GM18508 (cell line): ENCODE data around the gene DDHD1.

Source experiments
- ATAC-seq: cut with Tn5 transposase; IDR thresholded peaks from one replicate; pipeline ENCODE4 v1.9.1; 2021; ENCODE audit warnings: moderate number of reproducible peaks; ENCODE audit not compliant: insufficient read depth, unreplicated experiment

The DDHD1 gene

GRCh38 chr14:53035336-53036210 is 117.5 kb downstream of the DDHD1 start:
- ATAC-seq, result no peak

DNA sequence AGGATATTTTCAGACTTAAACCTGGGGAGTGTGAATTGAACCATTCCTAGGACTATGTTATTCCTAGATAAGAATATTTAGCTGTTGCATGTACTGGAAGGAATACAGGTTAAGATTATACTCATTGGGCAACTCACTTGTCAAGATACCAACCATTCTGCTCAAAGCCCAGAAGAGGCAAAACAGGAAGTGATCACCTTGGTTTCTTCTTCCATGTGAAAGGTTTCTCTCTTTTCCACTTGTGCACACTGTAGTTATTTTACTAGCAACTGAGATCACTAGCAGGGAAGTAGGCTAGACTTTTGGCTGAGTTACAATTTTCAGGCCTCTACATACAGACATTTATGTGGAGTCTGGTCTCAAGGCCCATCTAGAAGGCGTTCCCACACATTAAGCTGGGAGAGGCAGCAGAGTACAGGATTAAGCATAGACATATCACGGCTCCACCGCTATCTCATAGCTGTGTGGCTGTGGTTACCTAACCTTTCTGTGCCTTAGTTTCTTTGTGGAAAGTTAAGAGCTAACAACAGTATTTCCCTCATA is 118.4 kb downstream of the DDHD1 start:
- no peak for ATAC-seq

DNA sequence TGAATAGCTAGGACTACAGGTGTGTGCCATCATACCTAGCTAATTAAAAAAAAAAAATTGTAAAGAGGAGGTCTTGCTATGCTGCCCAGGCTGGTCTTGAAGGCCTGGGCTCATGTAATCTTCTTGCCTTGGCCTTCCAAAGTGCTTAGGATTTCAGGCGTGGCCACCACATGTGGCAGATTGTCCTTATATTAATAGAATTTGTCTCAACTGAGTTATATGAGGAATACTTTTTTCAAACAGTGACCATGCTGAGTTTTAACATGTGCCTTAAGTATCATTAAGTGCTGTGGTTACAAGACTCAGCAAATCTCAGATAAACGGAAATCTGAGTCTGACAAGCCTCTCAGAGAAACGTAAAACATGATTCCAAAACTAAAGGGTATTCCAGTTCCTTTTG is 119.1 kb downstream of the DDHD1 start:
- no peak for ATAC-seq

GRCh38 chr14:53032838-53033390 is 120.2 kb downstream of the DDHD1 start:
- no peak for ATAC-seq

- ATAC-seq, result no peak
Observed at GRCh38 chr14:53032161-53032803, 120.8 kb downstream of the DDHD1 start.

- no peak for ATAC-seq
Observed at GRCh38 chr14:53027562-53027961, 125.6 kb downstream of the DDHD1 start.

DNA sequence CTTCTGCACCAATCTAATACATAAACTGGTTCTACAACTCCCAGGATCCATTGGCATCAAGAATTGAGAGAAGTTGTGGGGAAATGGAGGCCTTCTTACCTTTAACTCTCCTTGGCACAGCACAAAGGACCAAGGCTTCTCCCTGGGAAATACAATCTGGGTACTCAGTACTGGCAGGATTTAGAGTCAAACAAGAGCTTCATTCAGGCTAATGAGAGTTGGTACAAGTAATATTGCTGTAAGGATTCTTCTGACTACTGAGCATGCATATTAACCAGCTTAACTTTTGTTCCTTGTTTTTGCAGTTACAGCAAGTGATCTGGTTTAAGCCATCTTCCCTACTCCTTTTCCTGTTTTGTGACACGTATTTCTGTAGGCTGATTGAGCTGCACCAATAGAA is 126.1 kb downstream of the DDHD1 start:
- no peak for ATAC-seq

DNA sequence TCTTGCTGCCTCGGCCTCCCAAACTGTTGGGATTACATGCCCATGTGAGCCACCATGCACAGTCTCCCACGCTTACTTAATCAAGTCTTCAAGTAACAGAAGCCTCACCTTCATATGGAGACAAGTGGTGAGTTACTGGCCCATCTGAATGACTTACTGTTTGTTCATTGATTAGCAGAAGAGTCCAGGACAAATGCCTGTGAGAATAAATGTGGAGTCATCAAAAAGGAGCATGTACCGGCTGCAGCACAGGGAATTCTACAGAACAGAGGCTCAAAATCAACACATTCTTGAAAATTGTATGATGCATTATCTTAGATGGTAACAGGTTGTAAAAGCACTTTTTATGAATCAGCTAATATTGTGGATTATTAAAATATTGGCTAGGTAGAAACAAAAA is 129.8 kb downstream of the DDHD1 start:
- no peak for ATAC-seq

GRCh38 chr14:53022593-53022992 is 130.5 kb downstream of the DDHD1 start:
- ATAC-seq, result no peak

- ATAC-seq, result no peak
Observed at GRCh38 chr14:53020193-53020932, 132.8 kb downstream of the DDHD1 start.

DNA sequence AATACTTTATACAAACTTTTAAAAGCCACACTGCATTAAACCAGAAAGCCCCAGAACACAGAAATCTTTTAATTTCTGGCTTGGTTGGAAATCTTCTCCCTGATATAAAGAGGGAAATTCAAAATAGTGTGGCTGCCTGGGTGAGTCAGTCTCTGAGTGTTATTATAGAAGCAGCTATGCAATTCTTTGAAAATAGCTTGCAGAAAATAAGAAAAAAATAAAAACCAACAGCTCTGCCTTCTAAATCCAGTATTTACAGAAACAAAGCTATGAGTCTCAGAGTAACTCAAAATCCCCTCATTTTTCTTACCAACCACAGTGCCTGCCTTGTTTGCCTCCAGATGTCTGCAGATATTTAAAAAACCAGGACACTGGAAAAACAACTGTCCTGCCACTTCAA is 133.7 kb downstream of the DDHD1 start:
- no peak for ATAC-seq

DNA sequence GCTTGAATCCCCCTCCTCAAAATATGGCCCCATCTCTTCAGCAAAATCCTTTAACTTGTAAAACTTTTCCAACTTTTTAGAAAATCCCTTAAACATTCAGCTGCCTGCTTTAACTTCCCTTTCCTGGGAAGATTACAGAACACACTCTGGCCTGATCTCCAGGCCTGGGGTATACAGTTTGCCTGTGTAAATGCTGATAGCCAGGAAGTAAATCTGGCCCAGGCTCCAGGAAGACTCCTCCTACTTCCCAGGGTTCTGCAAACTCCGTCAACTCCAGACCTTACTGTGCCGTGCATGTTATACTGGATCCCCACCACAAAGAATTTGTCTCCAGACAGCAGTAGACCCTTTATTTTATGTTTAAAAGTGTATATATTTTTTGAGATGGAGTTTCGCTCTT is 135.3 kb downstream of the DDHD1 start:
- no peak for ATAC-seq

DNA sequence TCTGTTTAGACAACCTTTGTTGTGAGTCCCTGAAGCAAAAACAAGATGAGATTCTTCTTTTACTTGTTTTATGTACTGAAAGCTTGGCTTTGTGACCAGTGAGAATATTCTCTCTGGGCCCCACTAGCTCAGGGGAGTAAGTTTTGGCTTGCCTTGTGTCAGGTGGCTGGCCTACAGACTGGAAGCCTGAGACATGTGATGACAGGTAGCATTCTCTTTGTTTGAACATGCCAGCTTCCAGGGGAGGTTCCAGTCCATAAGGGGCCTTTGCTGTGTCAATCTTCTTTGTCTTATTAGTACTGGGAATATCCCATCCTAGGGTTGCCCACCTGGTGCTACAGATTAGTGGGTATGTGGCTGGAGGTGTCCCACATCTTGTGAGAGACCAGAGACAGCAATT is 136.2 kb downstream of the DDHD1 start:
- ATAC-seq, result no peak

- ATAC-seq, result no peak
Observed at GRCh38 chr14:53016491-53016890, 136.6 kb downstream of the DDHD1 start.

DNA sequence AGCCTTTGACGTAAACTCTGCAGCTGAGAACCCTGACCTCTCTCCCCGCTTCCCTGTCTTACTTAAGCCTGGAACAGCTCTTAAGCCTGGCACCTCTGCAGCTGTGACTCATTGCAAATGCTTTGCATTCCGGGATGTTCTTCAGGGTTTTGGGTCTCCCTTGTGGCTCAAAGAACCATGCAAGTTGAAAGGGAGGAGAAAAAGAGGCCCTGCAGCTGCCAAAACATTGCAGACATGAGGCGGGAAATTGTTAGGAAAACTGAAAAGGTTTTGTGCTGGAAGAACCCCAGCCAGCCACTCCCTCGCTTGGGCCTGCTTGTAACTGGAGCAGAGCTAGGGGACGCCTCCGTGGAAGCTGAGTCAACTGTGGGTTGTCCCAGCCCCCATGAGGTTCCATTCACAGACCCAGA is 142.1 kb downstream of the DDHD1 start:
- no peak for ATAC-seq

- no peak for ATAC-seq
Observed at GRCh38 chr14:53010193-53011040, 142.7 kb downstream of the DDHD1 start.

DNA sequence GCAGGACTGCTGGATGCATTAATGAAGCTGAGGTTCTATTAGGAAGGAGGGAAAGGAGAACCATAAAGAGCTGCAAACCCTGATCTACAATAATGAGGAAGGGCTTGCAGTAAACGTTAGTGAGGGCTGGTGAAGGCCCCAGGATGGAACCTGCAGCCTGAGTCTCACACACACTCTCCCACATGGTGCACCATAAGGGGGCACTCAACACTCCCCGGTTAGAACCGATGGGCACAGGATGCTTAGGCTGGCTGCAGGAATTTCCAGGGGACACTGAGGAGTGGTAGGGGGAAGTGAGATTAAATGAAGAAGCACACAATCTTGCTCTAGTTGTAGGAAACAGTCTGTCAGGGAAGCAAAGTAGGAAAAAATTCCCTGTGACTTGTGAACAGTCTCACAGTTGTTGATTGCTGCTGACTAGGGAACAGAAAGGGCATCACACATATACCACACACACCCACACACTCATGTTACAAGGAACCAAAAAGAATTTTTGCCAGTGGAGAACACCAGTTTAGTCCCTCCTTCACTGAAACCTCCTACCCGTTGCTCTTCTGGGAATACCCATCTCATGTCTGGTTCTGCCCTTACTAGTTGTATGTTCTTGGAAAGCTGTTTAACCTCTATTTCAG is 146.1 kb downstream of the DDHD1 start:
- no peak for ATAC-seq

DNA sequence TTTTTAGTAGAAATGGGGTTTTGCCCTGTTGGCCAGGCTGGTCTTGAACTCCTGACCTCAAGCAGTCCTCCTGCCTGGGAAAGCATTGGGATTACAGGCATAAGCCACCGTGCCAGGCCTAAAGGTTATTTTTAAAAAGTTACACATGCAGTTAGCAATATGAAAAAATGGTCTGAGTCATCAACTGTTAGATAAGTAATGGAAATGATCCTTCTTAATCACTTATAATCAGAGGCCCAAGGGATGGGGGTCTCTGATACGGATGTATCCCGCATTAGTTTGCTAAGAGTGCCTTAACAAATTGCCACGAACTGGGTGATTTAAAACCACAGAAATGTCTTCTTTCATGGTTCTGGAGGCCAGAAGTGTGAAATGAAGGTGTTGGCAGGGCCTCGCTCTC is 148.1 kb downstream of the DDHD1 start:
- ATAC-seq, result no peak

GRCh38 chr14:53003776-53004175 is 149.3 kb downstream of the DDHD1 start:
- ATAC-seq, result no peak
